A549 (cell line): ENCODE data around the gene TBCE. TPM values are rescaled to one million over a fixed set of nuclear protein-coding genes. Genes with fewer than 3 reads are reported as not detected.

ENCODE experiments used
- ATAC-seq, 2 experiments: fragments of 200-7000 bp in 1 of 2; fragments of >200 bp in 1 of 2; cut with Nextera tagmentation in 1 of 2; cut with Tn5 transposase in 1 of 2; 3 replicates each; pipeline versions ENCODE4 v1.8.0 to v1.9.1; 2018 to 2020; ENCODE audit warnings: mild to moderate bottlenecking in 1 of 2, moderate library complexity in 1 of 2
- CTCF ChIA-PET: fragments of 300-600 bp; sonication (Branson Sonifier 250); formaldehyde crosslinking; extraction: SDS; loops from one replicate; lab custom pipeline; 2021; ENCODE audit warnings: antibody characterized with exemption, inconsistent platforms; lab: Yijun Ruan, JAX
- POLR2A ChIA-PET: fragments of 350-600 bp; formaldehyde crosslinking; extraction: SDS; loops from one replicate; lab custom pipeline; 2021; ENCODE audit warnings: antibody characterized with exemption, inconsistent platforms; lab: Yijun Ruan, JAX
- DNase-seq, 2 experiments: peaks; one replicate each; pipeline versions ENCODE4 v3.0.0 to v3.0.0-alpha.2; 2011 to 2016; ENCODE audit warnings: low read depth in 1 of 2, low spot score in 1 of 2
- FAIRE-seq: peaks from 2 replicates; lab custom pipeline; 2011; peaks lifted over from hg19 to GRCh38; lab: Jason Lieb, UNC
- H3K27ac ChIP-seq, 2 experiments: fragments of >200 bp; sonication (Bioruptor Twin); formaldehyde crosslinking; 3 replicates each; pipeline ENCODE4 v1.5.1; 2016 to 2017
- H3K4me1 ChIP-seq: fragments of >200 bp; sonication (Bioruptor Twin); formaldehyde crosslinking; 3 replicates; pipeline ENCODE4 v1.6.1; 2016
- H3K4me2 ChIP-seq: fragments of >200 bp; sonication (Bioruptor Twin); formaldehyde crosslinking; 3 replicates; pipeline ENCODE4 v1.6.1; 2016
- H3K4me3 ChIP-seq: fragments of >200 bp; sonication (Bioruptor Twin); formaldehyde crosslinking; 3 replicates; pipeline ENCODE4 v1.5.1; 2016
- H3K9me3 ChIP-seq: fragments of >200 bp; sonication (Bioruptor Twin); formaldehyde crosslinking; 3 replicates; pipeline ENCODE4 v1.6.1; 2016
- BHLHE40 ChIP-seq: IDR thresholded peaks from 2 replicates; pipeline ENCODE4 v1.6.1; 2012; ENCODE audit warnings: low read depth, low read length, inconsistent platforms
- CBX2 ChIP-seq: fragments of 200-600 bp; sonication (generic); IDR thresholded peaks from 2 replicates; pipeline ENCODE4 v1.6.1; 2016; ENCODE audit warnings: low read depth, mild to moderate bottlenecking, borderline replicate concordance
- CHD2 ChIP-seq: fragments of 150-350 bp; IDR thresholded peaks from 2 replicates; pipeline ENCODE4 v1.6.1; 2014; ENCODE audit warnings: low read length; ENCODE audit not compliant: partially characterized antibody
- EP300 ChIP-seq, 2 experiments: fragments of >200 bp; sonication (Bioruptor Twin); formaldehyde crosslinking; IDR thresholded peaks; 2 replicates in 1 of 2; 3 replicates in 1 of 2; pipeline ENCODE4 v1.6.1; 2016 to 2017
- ESRRA ChIP-seq: fragments of 150-350 bp; IDR thresholded peaks from 2 replicates; pipeline ENCODE4 v1.6.1; 2014; ENCODE audit warnings: mild to moderate bottlenecking, low read length, borderline replicate concordance
- HDAC2 ChIP-seq: fragments of 200-600 bp; sonication (generic); IDR thresholded peaks from 2 replicates; pipeline ENCODE4 v1.6.1; 2016
- HOXB5 ChIP-seq: fragments of 250-450 bp; sonication (Bioruptor Pico); IDR thresholded peaks from 2 replicates; pipeline ENCODE4 v1.5.0; 2020; ENCODE audit warnings: mild to moderate bottlenecking, moderate library complexity
- KDM1A ChIP-seq: fragments of 200-600 bp; sonication (generic); IDR thresholded peaks from 2 replicates; pipeline ENCODE4 v1.6.1; 2016; ENCODE audit warnings: low read depth, mild to moderate bottlenecking
- KDM5A ChIP-seq: fragments of 200-600 bp; sonication (generic); IDR thresholded peaks from 2 replicates; pipeline ENCODE4 v1.6.1; 2016; ENCODE audit warnings: antibody characterized with exemption, mild to moderate bottlenecking
- MAFK ChIP-seq: fragments of 450-650 bp; IDR thresholded peaks from 2 replicates; pipeline ENCODE4 v1.6.1; 2014; ENCODE audit not compliant: partially characterized antibody
- NFE2L2 ChIP-seq: fragments of 150-350 bp; conservative IDR thresholded peaks from 2 replicates; pipeline ENCODE4 v1.6.1; 2014; ENCODE audit warnings: low read length
- NR3C1 ChIP-seq: fragments of >200 bp; sonication (Bioruptor Twin); formaldehyde crosslinking; IDR thresholded peaks from 3 replicates; pipeline ENCODE4 v1.6.1; 2017
- RARB ChIP-seq: fragments of 250-450 bp; sonication (Bioruptor Pico); IDR thresholded peaks from 2 replicates; pipeline ENCODE4 v1.8.0; 2021; ENCODE audit warnings: mild to moderate bottlenecking, moderate library complexity
- RCOR1 ChIP-seq: fragments of 150-350 bp; IDR thresholded peaks from 2 replicates; pipeline ENCODE4 v1.6.1; 2014; ENCODE audit warnings: antibody characterized with exemption, low read length, low read depth
- RNF2 ChIP-seq: fragments of 200-600 bp; sonication (generic); IDR thresholded peaks from 2 replicates; pipeline ENCODE4 v1.6.1; 2016; ENCODE audit warnings: low read depth, mild to moderate bottlenecking, antibody characterized with exemption, moderate library complexity, borderline replicate concordance
- SMC3 ChIP-seq: fragments of >200 bp; sonication (Bioruptor Twin); formaldehyde crosslinking; IDR thresholded peaks from 3 replicates; pipeline ENCODE4 v1.6.1; 2018; ENCODE audit warnings: inconsistent platforms
- SREBF2 ChIP-seq: fragments of 450-650 bp; IDR thresholded peaks from 2 replicates; pipeline ENCODE4 v1.6.1; 2014; ENCODE audit warnings: mild to moderate bottlenecking, moderate library complexity
- TP53 ChIP-seq: fragments of 250-450 bp; sonication (Bioruptor Pico); IDR thresholded peaks from 2 replicates; pipeline ENCODE4 v1.5.0; 2021; ENCODE audit warnings: mild to moderate bottlenecking, moderate library complexity
- ZC3H11A ChIP-seq: fragments of 450-650 bp; IDR thresholded peaks from 2 replicates; pipeline ENCODE4 v1.6.1; 2014; ENCODE audit warnings: antibody characterized with exemption, mild to moderate bottlenecking
- ZNF302 ChIP-seq: fragments of 250-450 bp; sonication (Bioruptor Pico); IDR thresholded peaks from 2 replicates; pipeline ENCODE4 v1.9.0; 2021; ENCODE audit warnings: inconsistent platforms, mild to moderate bottlenecking, moderate library complexity
- ZSCAN20 ChIP-seq: fragments of 250-450 bp; sonication (Bioruptor Pico); IDR thresholded peaks from 2 replicates; pipeline ENCODE4 v1.8.0; 2022; ENCODE audit warnings: mild to moderate bottlenecking, moderate library complexity
- WGBS: methylation state at CpG from one replicate; pipeline ENCODE4 v1.1.6; 2017; ENCODE audit errors: missing lambda C conversion rate; 5-methylcytosine and 5-hydroxymethylcytosine counted together
- polyA plus RNA-seq, 4 experiments: library from polyadenylated mRNA; depleted of rRNA in 3 of 4; stranded (reverse); fragments of >200 nt; fragmentation: RNase III in 1 of 4; extraction: RNeasy Plus Mini Kit Qiagen cat#74134 plus additional on column Dnase treatment in 1 of 4; gene quantifications; 2 replicates in 3 of 4; 3 replicates in 1 of 4; pipeline ENCODE4 v1.2.3, GENCODE V29; 2011 to 2017
- TF ChIP-seq, protein P1 (sequence below): fragments of 200-600 bp; sonication (generic); IDR thresholded peaks from 2 replicates; pipeline ENCODE4 v1.6.1; 2016; ENCODE audit warnings: antibody characterized with exemption, mild to moderate bottlenecking, moderate library complexity
- TF ChIP-seq, protein P2 (sequence below): fragments of 150-350 bp; IDR thresholded peaks from 2 replicates; pipeline ENCODE4 v1.6.1; 2014; ENCODE audit warnings: low read depth, mild to moderate bottlenecking, low read length
- TF ChIP-seq, protein P3 (sequence below): fragments of 250-450 bp; sonication (Bioruptor Pico); IDR thresholded peaks from 2 replicates; pipeline ENCODE4 v1.5.0; 2020; ENCODE audit warnings: low read depth, mild to moderate bottlenecking, moderate library complexity

The TBCE gene
- polyA plus RNA-seq, 2 of the 4 experiments (the other 2 are of a cell fraction), result 45.1 to 65.2 TPM

DNA sequence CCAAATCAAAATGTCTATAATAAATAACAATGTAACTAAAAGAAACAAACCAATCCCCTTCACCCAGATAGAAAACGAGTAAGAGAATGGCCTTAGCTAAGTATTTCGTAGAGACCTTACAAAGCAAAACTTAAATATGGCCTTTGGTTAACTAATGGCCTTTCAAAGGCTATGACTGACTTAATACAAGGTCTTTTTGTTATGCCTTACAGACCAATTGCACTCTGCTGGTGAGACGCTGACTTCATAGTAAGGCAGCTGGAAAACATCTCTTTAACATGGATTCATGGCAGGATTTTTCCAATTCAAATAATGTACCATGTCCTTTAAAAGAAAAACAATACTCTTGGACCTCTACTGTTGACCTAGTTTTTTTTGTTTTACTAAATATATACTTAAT, 15.8 kb upstream of the TBCE start:
- ChIA-PET POLR2A (no interaction called here), CTCF (interaction anchor here (0.6 kb wide), 1 partner anchor 12 kb away, joined by 3 read pairs; no protein-coding TSS in a partner anchor)
- WGBS, result 79% methylated on average over 3 of the region's 3 CpGs
- no peak overlapping the region for H3K27ac ChIP-seq
- no peak for DNase-seq
- FAIRE-seq, result no peak
- no peaks in the 10 kb centered on the region for H3K9me3 ChIP-seq
- H3K4me2 ChIP-seq, result no peak overlapping the region
- no peak overlapping the region for H3K4me3 ChIP-seq
- no peak for TF ChIP-seq HOXB5 (CRISPR knock-in tag)
- TF ChIP-seq, all 56 proteins: peak for 0
- peaks cover 6% of the 10 kb centered on the region; the same call in 1 of the 3 replicates for H3K4me1 ChIP-seq
- no peak for ATAC-seq

DNA sequence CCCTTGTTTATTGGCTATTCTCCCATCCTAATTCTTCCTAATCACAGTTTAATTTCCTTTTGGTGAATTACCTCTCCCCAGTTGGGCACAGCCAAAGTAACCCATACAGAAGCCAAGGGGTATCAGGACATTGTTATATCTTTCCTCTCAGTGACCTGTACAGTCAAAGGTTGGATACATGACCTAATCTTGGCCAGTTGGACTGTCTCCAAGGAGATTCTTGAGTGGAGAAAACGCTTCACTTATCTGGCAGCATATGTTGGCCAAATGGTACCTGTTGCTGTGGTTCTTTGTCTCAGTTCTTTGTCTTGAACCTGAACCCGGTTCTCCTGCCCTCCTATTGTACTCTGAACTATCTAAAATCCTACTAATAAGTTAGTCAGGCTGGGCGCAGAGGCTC, 15.3 kb upstream of the TBCE start:
- ChIA-PET POLR2A (no interaction called here), CTCF (interaction anchor here (0.6 kb wide), 1 partner anchor 25 kb away, joined by 4 read pairs; no protein-coding TSS in a partner anchor)
- peaks cover 6% of the 10 kb centered on the region; the same call in 1 of the 3 replicates for H3K4me1 ChIP-seq
- H3K9me3 ChIP-seq, result no peaks in the 10 kb centered on the region
- ATAC-seq (no peak), FAIRE-seq (no peak), DNase-seq (no peak)
- no peak overlapping the region for H3K4me2 ChIP-seq
- TF ChIP-seq SREBF2 (no peak), HOXB5 (CRISPR knock-in tag) (no peak), KDM1A (no peak), RARB (CRISPR knock-in tag) (no peak), RNF2 (no peak)
- TF ChIP-seq, protein P1, sequence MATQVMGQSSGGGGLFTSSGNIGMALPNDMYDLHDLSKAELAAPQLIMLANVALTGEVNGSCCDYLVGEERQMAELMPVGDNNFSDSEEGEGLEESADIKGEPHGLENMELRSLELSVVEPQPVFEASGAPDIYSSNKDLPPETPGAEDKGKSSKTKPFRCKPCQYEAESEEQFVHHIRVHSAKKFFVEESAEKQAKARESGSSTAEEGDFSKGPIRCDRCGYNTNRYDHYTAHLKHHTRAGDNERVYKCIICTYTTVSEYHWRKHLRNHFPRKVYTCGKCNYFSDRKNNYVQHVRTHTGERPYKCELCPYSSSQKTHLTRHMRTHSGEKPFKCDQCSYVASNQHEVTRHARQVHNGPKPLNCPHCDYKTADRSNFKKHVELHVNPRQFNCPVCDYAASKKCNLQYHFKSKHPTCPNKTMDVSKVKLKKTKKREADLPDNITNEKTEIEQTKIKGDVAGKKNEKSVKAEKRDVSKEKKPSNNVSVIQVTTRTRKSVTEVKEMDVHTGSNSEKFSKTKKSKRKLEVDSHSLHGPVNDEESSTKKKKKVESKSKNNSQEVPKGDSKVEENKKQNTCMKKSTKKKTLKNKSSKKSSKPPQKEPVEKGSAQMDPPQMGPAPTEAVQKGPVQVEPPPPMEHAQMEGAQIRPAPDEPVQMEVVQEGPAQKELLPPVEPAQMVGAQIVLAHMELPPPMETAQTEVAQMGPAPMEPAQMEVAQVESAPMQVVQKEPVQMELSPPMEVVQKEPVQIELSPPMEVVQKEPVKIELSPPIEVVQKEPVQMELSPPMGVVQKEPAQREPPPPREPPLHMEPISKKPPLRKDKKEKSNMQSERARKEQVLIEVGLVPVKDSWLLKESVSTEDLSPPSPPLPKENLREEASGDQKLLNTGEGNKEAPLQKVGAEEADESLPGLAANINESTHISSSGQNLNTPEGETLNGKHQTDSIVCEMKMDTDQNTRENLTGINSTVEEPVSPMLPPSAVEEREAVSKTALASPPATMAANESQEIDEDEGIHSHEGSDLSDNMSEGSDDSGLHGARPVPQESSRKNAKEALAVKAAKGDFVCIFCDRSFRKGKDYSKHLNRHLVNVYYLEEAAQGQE, result no peak
- no peak overlapping the region for H3K4me3 ChIP-seq
- 81% methylated on average over 3 of the region's 3 CpGs for WGBS
- no peak overlapping the region for H3K27ac ChIP-seq

DNA sequence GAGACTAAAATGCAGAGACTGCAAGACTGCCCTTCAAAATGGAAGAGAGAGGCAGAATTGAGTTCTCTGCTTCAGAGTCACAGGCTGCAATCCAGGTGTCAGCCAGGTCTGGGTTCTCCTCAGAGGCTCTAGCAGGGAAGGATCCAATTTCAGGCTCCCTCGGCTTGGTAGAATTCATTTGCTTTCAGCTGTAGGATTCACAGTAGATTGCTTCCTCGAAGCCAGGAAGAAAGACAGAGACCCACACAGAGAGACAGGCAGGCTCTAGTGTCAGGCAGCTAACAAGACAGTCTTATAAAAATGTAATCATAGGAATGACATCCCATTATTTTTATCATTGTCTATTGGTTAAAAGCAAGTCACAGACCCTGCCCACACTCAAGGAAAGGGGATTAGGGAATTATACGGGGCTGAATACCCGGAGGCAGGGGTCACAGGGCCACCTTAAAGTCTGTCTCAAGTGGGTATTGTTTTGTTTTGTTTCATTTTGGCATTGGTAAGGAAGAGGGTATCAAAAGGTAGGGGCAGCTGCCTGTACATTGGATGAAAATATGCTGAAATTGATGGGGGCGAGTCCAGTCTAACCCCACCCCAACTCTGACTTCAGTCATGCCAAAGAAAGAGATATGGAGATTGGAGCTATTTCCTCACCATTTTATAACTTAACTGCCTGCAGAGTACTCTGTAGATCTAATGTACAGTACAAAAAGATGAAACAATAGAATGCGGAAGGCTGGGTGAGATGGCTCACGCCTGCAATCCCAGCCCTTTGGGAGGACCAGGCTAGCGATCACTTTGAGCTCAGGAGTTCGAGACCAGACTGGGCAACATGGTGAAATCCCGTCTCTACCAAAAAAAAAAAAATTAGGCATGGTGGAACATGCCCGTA, 9.5 kb upstream of the TBCE start:
- Histone ChIP-seq H3K4me2 (no peak overlapping the region), H3K27ac (no peak overlapping the region), H3K4me1 (no peaks in the 10 kb centered on the region), H3K9me3 (no peaks in the 10 kb centered on the region)
- CTCF ChIA-PET, result interaction anchor here (0.7 to 3.8 kb wide), 3 partner anchors 11 to 99 kb away, joined by 3 to 13 read pairs (median 4); no protein-coding TSS in a partner anchor
- TF ChIP-seq ZC3H11A, result no peak
- TF ChIP-seq MAFK, result no peak
- TF ChIP-seq, protein P2, sequence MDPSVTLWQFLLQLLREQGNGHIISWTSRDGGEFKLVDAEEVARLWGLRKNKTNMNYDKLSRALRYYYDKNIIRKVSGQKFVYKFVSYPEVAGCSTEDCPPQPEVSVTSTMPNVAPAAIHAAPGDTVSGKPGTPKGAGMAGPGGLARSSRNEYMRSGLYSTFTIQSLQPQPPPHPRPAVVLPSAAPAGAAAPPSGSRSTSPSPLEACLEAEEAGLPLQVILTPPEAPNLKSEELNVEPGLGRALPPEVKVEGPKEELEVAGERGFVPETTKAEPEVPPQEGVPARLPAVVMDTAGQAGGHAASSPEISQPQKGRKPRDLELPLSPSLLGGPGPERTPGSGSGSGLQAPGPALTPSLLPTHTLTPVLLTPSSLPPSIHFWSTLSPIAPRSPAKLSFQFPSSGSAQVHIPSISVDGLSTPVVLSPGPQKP, result no peak
- no peak for TF ChIP-seq CHD2
- no peak for TF ChIP-seq ZSCAN20
- no peak for TF ChIP-seq BHLHE40
- no peak for TF ChIP-seq HDAC2
- no peak for TF ChIP-seq EP300 (IDR thresholded peaks at IDR 0.05)
- no peak for TF ChIP-seq RARB (CRISPR knock-in tag)
- no peak for TF ChIP-seq NR3C1
- no peak for TF ChIP-seq KDM5A
- TF ChIP-seq RCOR1, result no peak
- TF ChIP-seq, protein P3, sequence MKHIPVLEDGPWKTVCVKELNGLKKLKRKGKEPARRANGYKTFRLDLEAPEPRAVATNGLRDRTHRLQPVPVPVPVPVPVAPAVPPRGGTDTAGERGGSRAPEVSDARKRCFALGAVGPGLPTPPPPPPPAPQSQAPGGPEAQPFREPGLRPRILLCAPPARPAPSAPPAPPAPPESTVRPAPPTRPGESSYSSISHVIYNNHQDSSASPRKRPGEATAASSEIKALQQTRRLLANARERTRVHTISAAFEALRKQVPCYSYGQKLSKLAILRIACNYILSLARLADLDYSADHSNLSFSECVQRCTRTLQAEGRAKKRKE, result no peak
- TF ChIP-seq RNF2, result no peak
- no peak for TF ChIP-seq TP53
- TF ChIP-seq ZNF302, result no peak
- TF ChIP-seq SMC3, result no peak
- TF ChIP-seq ESRRA, result no peak
- TF ChIP-seq NFE2L2, result no peak
- TF ChIP-seq CBX2, result no peak
- TF ChIP-seq, all 56 proteins: peak for 0
- no peak overlapping the region for H3K4me3 ChIP-seq
- FAIRE-seq (no peak), ATAC-seq (peak; percentile 34 to 47; a peak in 4 of 6 replicates), DNase-seq (no peak)
- 78% methylated on average over 11 of the region's 11 CpGs for WGBS
- POLR2A ChIA-PET, result interaction anchor here (0.6 to 1.1 kb wide), 2 partner anchors 10 to 198 kb away, joined by 3 to 4 read pairs; partner anchors contain the start of gene TBCE
